ENCODE results near the gene XRCC3.

Gene XRCC3

GRCh38 chr14:103723748-103724081, 8.5 kb upstream of the XRCC3 start:
- Mint-ChIP-seq H3K4me3 (no peak overlapping the region), H3K9me3 (no peaks in the 10 kb centered on the region), H3K4me1 (peaks cover 29% of the 10 kb centered on the region), H3K36me3 (peaks cover 6% of the 10 kb centered on the region), H3K27ac (no peak overlapping the region)
- no peak for ATAC-seq
- DNase-seq (ENCODE audit: low spot score in 2 of 2) = no peak

DNA sequence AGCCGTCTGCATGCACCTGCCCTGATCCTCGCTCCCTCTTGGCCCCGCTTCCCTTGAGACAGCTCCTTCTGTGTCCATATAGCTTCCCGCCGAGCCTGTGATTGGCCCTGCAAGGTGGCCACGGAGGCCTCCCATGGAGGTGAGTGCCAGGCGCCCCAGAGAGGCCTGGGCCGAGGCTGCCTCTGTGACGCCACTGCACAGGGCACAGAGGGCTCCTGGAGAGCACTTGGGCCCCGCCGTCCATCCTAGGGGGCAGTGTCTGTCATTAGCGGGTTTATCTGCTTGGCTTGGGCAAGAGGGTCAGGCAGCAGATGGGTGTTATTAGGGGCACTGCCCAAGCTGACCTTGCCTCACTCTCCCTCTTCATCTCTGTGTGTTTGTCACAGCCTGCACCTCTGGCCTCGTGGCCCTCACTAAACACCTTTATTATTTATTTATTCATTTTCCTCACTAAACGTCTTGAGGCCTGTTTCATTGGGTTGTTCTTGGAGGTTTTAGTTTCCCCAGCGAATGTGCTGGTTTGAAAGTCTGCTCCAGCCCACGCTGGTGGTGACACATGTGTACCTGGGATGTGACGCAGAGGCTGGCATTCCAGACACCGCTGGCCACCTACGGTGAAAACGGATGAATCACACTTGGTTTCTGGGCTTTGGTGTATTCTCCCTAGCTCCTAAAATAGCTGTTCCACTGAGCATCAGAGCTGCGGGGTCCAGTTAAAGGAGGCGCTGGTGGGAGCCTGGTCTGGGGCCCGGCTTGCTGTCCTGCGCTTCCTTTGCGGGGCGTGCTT, 6.3 kb upstream of the XRCC3 start:
- H3K27ac Mint-ChIP-seq = peak overlapping the region; percentile 14
- H3K4me1 Mint-ChIP-seq = peaks cover 49% of the 10 kb centered on the region
- H3K9me3 Mint-ChIP-seq = no peaks in the 10 kb centered on the region
- peaks cover 2% of the 10 kb centered on the region for H3K36me3 Mint-ChIP-seq
- ATAC-seq (peak; percentile 50), DNase-seq (ENCODE audit: low spot score in 2 of 2) (no peak)
- H3K4me3 Mint-ChIP-seq = no peak overlapping the region

DNA sequence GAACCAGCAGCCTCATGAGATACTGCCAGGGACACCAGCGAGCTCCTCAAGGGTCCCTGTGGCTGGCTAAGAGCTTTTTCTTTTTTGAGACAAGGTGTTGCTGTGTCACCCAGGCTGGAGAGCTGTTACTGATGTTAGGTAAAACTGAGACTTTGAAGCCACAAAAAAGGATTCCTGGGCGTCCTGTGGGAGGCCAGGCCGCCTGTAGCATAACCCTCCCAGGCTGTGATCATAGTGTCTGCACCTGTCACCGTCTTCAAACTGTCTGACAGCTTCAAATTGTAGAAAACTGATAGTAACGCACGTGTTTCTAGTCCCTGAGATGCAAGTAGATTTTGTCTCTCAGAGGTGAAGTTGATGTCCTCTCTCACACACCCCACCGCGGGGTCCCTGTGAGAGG, 4.5 kb upstream of the XRCC3 start:
- peak overlapping the region; percentile 52 for H3K27ac Mint-ChIP-seq
- H3K9me3 Mint-ChIP-seq = no peaks in the 10 kb centered on the region
- H3K4me3 Mint-ChIP-seq = no peak overlapping the region
- peaks cover 15% of the 10 kb centered on the region for H3K36me3 Mint-ChIP-seq
- DNase-seq (ENCODE audit: low spot score in 2 of 2) (no peak), ATAC-seq (no peak)
- peaks cover 51% of the 10 kb centered on the region for H3K4me1 Mint-ChIP-seq

- Mint-ChIP-seq H3K4me3 (no peak overlapping the region), H3K4me1 (peaks cover 58% of the 10 kb centered on the region), H3K36me3 (peaks cover 22% of the 10 kb centered on the region), H3K9me3 (no peaks in the 10 kb centered on the region), H3K27ac (no peak overlapping the region)
- DNase-seq (ENCODE audit: low spot score in 2 of 2) = no peak
- ATAC-seq = no peak
Measured at GRCh38 chr14:103718572-103718971, 3.3 kb upstream of the XRCC3 start.

- Mint-ChIP-seq H3K4me1 (peaks cover 68% of the 10 kb centered on the region), H3K4me3 (peak overlapping the region; percentile 85), H3K27ac (peak overlapping the region; percentile 26), H3K9me3 (no peaks in the 10 kb centered on the region), H3K36me3 (peaks cover 27% of the 10 kb centered on the region)
- ATAC-seq (no peak), DNase-seq (ENCODE audit: low spot score in 2 of 2) (no peak)
Measured at GRCh38 chr14:103716899-103717411, 1.7 kb upstream of the XRCC3 start.

DNA sequence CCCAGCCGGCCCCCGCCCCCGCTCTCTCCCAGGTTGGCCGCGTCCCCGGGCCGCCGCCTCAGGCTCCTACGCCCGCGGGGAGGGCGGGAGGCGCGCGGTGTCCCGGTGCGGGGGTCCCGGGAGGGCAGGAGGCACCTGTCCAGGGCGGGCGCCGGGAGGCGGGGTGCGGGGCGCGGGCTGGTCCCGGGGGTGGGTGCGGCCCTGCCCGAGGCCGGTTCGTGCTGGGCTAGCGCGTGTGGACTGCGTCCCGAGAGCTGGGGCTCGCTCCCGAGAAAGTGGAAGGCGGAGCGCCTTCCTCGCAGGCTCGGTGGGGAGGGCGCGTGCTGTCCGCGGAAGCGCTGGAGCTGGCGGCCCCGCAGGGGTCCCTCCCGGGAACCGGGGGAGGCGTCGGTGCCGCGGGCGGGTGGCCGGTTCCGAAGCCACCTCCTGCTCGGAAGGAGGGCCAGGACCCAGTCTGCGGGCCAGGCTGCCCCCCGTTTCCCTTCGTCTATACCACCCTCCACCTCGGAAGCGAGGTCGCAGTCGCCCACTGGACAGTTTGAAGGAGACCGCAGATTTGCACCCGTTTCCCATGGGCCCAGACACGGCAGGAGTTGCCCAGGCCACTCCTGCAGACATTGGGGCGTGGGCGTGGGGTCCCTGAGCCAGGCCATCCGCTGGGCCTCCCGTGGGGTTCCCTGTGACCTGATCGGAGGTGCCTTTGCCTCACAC, 995 bp upstream of the XRCC3 start:
- no peaks in the 10 kb centered on the region for H3K9me3 Mint-ChIP-seq
- ATAC-seq (peak; percentile 0), DNase-seq (ENCODE audit: low spot score in 2 of 2) (peak; percentile 23 to 60)
- H3K27ac Mint-ChIP-seq = peak overlapping the region; percentile 26
- H3K36me3 Mint-ChIP-seq = peaks cover 31% of the 10 kb centered on the region
- H3K4me1 Mint-ChIP-seq = peaks cover 68% of the 10 kb centered on the region
- H3K4me3 Mint-ChIP-seq = peak overlapping the region; percentile 85

GRCh38 chr14:103714063-103714724, 1.1 kb downstream of the XRCC3 start:
- no peak for DNase-seq (ENCODE audit: low spot score in 2 of 2)
- Mint-ChIP-seq H3K4me3 (peak overlapping the region; percentile 85), H3K27ac (peak overlapping the region; percentile 93), H3K36me3 (peaks cover 48% of the 10 kb centered on the region), H3K9me3 (no peaks in the 10 kb centered on the region), H3K4me1 (peaks cover 59% of the 10 kb centered on the region)
- ATAC-seq = no peak

DNA sequence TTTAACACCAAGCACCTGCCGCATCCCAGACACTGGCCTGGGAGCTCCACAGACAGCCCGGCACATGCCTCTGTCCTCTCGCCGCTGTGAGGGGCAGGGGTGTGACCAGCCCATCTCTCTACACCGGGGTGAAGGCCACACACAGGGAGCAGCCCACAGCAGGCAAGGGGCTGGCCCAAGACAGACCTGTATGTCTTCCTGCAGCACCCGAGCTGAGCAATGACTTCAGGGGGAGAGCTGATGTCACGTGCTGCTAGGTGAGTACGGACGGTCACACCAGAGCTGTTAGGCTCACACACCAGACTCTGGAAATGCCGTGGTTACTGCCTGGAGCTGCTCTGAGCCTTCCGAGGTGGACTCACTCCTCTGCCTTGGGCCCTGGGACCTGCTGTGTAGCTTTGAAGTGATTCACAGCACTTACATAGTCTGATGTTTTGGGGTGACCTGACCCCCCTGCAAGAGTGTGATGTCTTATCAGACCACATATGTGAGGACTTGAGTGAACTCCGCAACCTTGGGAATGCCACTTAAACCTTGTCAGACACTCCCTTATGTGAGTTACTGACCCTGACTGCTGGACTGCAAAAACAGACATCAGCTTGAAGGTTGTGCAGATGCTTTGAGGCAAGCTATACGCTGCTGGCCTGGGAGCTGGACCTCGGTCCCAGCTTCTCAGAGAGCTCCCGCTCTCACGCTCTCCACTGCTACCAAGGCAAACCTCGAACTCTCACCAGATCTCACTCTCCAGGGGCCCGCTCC, 1.8 kb downstream of the XRCC3 start:
- Mint-ChIP-seq H3K4me1 (peaks cover 57% of the 10 kb centered on the region), H3K9me3 (no peaks in the 10 kb centered on the region), H3K27ac (peak overlapping the region; percentile 93), H3K36me3 (peaks cover 54% of the 10 kb centered on the region), H3K4me3 (peak overlapping the region; percentile 85)
- DNase-seq (ENCODE audit: low spot score in 2 of 2) = no peak
- no peak for ATAC-seq

GRCh38 chr14:103712633-103713247, 2.5 kb downstream of the XRCC3 start:
- Mint-ChIP-seq H3K4me1 (peaks cover 49% of the 10 kb centered on the region), H3K36me3 (peaks cover 60% of the 10 kb centered on the region), H3K9me3 (no peaks in the 10 kb centered on the region), H3K27ac (peak overlapping the region; percentile 93), H3K4me3 (peak overlapping the region; percentile 85)
- no peak for ATAC-seq
- DNase-seq (ENCODE audit: low spot score in 2 of 2) = no peak

DNA sequence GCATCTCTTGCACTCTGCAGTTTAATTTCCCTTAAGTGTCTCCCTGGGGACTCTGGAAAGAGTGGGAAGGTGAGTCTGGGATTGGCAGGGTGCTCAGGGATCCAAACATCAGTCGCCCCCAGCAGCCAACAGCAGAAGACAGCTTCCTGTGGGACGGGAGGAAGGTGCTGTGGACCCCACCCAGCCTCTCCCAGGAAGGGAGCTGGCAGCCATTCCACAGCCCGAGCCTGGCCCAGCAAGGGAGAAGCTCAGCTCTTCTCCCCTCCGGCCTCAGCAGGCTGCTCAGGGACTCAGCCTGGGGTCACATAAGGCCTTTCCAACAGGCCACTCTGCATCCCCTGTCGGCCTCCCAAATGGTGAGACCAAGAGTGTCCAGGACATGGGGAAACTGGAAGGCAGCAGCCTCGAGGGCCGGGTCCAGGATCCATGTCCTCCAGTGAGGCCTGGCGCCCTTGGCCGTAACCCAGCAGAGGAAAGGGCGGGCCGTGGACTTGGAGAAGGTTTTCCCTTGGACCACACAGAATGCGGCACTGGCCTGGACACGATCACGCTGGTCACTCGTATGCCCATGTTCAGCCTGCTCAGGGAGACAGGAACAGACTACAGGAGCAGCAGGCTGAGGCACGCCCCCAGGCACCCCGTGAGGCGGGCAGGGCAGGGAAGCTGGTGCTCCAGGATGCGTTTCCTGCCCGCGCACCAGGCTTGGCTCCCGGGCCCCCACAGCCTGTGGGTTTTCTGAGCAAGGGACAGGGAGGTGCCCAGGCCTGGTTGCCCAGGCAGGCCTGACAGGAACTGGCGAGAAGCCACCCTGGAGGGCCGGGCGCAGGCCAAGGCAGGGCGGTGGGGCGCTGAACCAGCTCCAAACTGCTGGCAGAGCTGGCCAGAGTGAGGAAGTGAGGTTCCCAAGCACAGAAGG, 3.5 kb downstream of the XRCC3 start:
- peaks cover 42% of the 10 kb centered on the region for H3K4me1 Mint-ChIP-seq
- no peak overlapping the region for H3K4me3 Mint-ChIP-seq
- H3K27ac Mint-ChIP-seq = no peak overlapping the region
- no peaks in the 10 kb centered on the region for H3K9me3 Mint-ChIP-seq
- DNase-seq (ENCODE audit: low spot score in 2 of 2) = no peak
- no peak for ATAC-seq
- peaks cover 60% of the 10 kb centered on the region for H3K36me3 Mint-ChIP-seq

DNA sequence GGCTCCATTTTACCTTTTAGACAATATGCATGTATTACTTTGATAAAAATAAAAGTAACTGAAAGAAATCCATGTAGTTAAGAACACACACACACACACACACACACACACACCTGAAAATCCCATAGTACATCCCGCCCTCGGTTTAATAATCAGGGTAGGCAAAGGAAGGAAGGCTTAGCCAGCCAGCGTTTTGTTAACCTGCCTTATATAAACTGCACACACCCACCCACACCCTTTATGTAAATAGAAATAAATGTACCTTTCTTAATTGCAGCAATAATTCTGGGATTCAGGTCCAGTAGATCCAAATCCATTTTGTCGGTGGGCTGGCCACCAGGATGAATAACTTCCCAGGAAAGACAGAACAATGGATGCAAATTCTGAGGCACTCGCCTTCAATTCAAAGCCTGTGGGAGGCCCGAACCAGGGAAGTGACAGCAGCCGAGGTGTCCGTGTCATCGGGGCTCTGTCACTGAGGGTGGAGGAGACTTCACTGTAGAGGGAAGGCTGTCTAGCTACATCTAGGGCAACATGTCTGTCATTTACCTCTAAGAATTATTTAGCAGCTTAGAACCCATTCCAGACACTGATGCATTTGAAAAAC, 4.4 kb downstream of the XRCC3 start:
- ATAC-seq = no peak
- peaks cover 59% of the 10 kb centered on the region for H3K36me3 Mint-ChIP-seq
- peaks cover 37% of the 10 kb centered on the region for H3K4me1 Mint-ChIP-seq
- H3K4me3 Mint-ChIP-seq = no peak overlapping the region
- H3K27ac Mint-ChIP-seq = no peak overlapping the region
- H3K9me3 Mint-ChIP-seq = no peaks in the 10 kb centered on the region
- DNase-seq (ENCODE audit: low spot score in 2 of 2) = no peak

- H3K4me1 Mint-ChIP-seq = peaks cover 37% of the 10 kb centered on the region
- H3K9me3 Mint-ChIP-seq = no peaks in the 10 kb centered on the region
- no peak for DNase-seq (ENCODE audit: low spot score in 2 of 2)
- H3K4me3 Mint-ChIP-seq = no peak overlapping the region
- peaks cover 61% of the 10 kb centered on the region for H3K36me3 Mint-ChIP-seq
- no peak for ATAC-seq
- no peak overlapping the region for H3K27ac Mint-ChIP-seq
Measured at GRCh38 chr14:103709814-103710213, 5.4 kb downstream of the XRCC3 start.

DNA sequence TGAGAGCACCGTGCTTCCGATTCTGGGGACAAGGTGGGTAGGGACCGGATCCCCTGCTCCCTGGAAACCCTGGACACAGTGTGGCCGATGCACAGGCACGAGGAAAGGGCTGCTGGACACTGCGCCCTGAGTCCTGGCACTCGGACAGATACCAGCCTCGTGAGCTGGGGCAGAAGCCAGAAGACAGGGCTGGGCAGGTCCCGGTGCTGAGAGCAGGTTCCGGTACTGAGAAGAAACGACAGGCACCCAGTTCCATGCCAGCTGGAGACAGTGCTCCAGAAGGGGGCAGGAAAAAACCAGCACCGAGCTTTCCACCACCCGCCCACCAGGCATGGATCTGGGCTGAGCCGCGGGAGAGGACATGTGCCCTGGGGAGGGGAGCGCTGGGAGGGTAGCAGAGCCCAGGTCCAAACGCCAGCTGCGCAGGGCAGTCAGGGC, 6.5 kb downstream of the XRCC3 start:
- Mint-ChIP-seq H3K4me1 (peaks cover 32% of the 10 kb centered on the region), H3K27ac (no peak overlapping the region), H3K36me3 (peaks cover 66% of the 10 kb centered on the region), H3K9me3 (no peaks in the 10 kb centered on the region), H3K4me3 (no peak overlapping the region)
- no peak for DNase-seq (ENCODE audit: low spot score in 2 of 2)
- no peak for ATAC-seq

Measured in stimulated activated effector memory CD8-positive, alpha-beta T cell treated with anti-CD3 and anti-CD28 coated beads, Interleukin-12 subunit alpha, Interleukin-12 subunit beta, amount 100 ng/mL, for 72 hours (primary cell).